Small intestine (tissue), 7 donors: ENCODE data around the gene ASB6. TPM values are rescaled to one million over a fixed set of nuclear protein-coding genes. Genes with fewer than 3 reads are reported as not detected.

Source experiments
- DNase-seq, 2 donors: peaks; one replicate each; pipeline versions ENCODE4 v3.0.0 to v3.0.0-alpha.2; 2013
- FAIRE-seq: peaks from 2 replicates; lab custom pipeline; 2012; peaks lifted over from hg19 to GRCh38; lab: Jason Lieb, UNC
- H3K27ac ChIP-seq, 3 donors: one replicate each; pipeline ENCODE4 v1.5.1; 2013; ENCODE audit warnings: low read length in 2 of 3, mild to moderate bottlenecking in 2 of 3, control low read depth in 1 of 3, inconsistent platforms in 1 of 3, low read depth in 1 of 3, moderate library complexity in 1 of 3
- H3K27me3 ChIP-seq, 3 donors: one replicate each; pipeline ENCODE4 v1.6.1; 2013; ENCODE audit warnings: low read length in 3 of 3, inconsistent platforms in 1 of 3; ENCODE audit not compliant: control insufficient read depth in 3 of 3, insufficient read depth in 3 of 3
- H3K36me3 ChIP-seq, 3 donors: one replicate each; pipeline ENCODE4 v1.6.1; 2013; ENCODE audit warnings: low read length in 3 of 3, inconsistent platforms in 1 of 3, low read depth in 1 of 3, mild to moderate bottlenecking in 1 of 3, moderate library complexity in 1 of 3; ENCODE audit not compliant: control insufficient read depth in 3 of 3, insufficient read depth in 2 of 3
- H3K4me1 ChIP-seq, 3 donors: one replicate each; pipeline ENCODE4 v1.6.1; 2013; ENCODE audit warnings: low read length in 2 of 3, inconsistent platforms in 1 of 3, low read depth in 1 of 3, mild to moderate bottlenecking in 1 of 3, moderate library complexity in 1 of 3; ENCODE audit not compliant: control insufficient read depth in 3 of 3, insufficient read depth in 2 of 3
- H3K4me3 ChIP-seq, 3 donors: one replicate each; pipeline ENCODE4 v1.5.1; 2013; ENCODE audit warnings: low read length in 3 of 3, control low read depth in 1 of 3, inconsistent platforms in 1 of 3, low read depth in 1 of 3, mild to moderate bottlenecking in 1 of 3, moderate library complexity in 1 of 3
- H3K9me3 ChIP-seq, 2 donors: one replicate each; pipeline ENCODE4 v1.6.1; 2013; ENCODE audit warnings: low read depth in 1 of 2, low read length in 1 of 2; ENCODE audit not compliant: control insufficient read depth in 2 of 2, insufficient read depth in 1 of 2
- WGBS, 3 donors: extraction: QIAGEN DNeasy Blood & Tissue Kit; methylation state at CpG; one replicate each; pipeline ENCODE4 v1.1.7; 2013; 5-methylcytosine and 5-hydroxymethylcytosine counted together
- polyA plus RNA-seq, 4 donors: library from polyadenylated mRNA; stranded (reverse) in 3 of 4; unstranded in 1 of 4; fragments of 200-250 nt in 3 of 4; fragments of 120-200 nt in 1 of 4; gene quantifications; one replicate each; pipeline versions ENCODE4 v1.2.1 to v1.2.3, GENCODE V29; 2013
- donor health status: healthy with polysubstance abuse.
- donor health status: control.
- donor health status: control.
- donor health status: Bipolar disorder and iron deficiency.
- donor health status: healthy.

The ASB6 gene
- polyA plus RNA-seq, 4 donors: 11.9 to 14.9 (median 13.8) TPM

DNA sequence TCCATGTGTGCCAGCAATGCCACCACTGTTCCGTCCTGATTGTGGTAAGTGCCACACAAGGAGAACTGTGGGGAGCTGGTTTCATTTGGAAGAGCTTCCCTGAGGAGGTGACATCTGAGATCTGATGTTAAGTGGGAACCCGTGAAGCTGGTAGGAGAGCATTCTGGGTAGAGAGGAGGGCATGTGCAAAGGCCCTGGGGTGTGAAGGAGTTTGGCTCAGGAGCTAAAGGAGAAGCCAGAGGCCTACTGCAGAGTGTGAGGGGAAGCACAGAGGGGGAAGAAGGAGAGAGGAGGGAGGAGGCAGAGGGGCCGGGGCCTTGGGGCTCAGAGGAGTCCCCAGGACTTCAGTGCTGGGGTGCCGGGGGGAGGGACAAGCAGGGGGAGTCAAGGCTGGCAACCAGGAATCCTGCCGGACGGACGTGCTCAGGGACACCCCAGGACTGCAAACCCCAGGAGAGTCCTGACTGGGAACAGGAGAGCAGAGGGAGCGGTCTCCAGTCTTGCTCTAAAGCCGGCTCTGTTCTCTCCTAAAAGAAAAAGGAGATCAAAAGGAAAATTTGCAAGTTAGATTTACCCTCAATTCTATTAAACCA lies 40.8 kb downstream of the ASB6 start:
- DNase-seq: no peak
- FAIRE-seq: no peak
- no peak overlapping the region for H3K27ac ChIP-seq

GRCh38 chr9:129598089-129598596 lies 43.8 kb downstream of the ASB6 start:
- Histone ChIP-seq H3K4me3 (peak overlapping the region in 1 of 3 donors; percentile 51), H3K9me3 (no peaks in the 10 kb centered on the region), H3K36me3 (no peaks in the 10 kb centered on the region), H3K27ac (peak overlapping the region in 2 of 3 donors; percentile 48 to 71), H3K4me1 (peaks cover 0 to 20% (median 3%) of the 10 kb centered on the region in 3 donors), H3K27me3 (no peaks in the 10 kb centered on the region)
- FAIRE-seq: no peak
- DNase-seq: no peak
- WGBS, 3 donors: 53 to 57% (median 56%) methylated on average over 14 of the region's 14 CpGs

More for the DNA sequence above, 40.8 kb downstream of the ASB6 start:
- WGBS, 3 donors: 80 to 82% (median 81%) methylated on average over 9 of the region's 9 CpGs
- no peak overlapping the region for H3K4me3 ChIP-seq
- peaks cover 0 to 24% (median 3%) of the 10 kb centered on the region in 3 donors for H3K4me1 ChIP-seq
- no peaks in the 10 kb centered on the region for H3K9me3 ChIP-seq
- no peaks in the 10 kb centered on the region for H3K27me3 ChIP-seq
- no peaks in the 10 kb centered on the region for H3K36me3 ChIP-seq

DNA sequence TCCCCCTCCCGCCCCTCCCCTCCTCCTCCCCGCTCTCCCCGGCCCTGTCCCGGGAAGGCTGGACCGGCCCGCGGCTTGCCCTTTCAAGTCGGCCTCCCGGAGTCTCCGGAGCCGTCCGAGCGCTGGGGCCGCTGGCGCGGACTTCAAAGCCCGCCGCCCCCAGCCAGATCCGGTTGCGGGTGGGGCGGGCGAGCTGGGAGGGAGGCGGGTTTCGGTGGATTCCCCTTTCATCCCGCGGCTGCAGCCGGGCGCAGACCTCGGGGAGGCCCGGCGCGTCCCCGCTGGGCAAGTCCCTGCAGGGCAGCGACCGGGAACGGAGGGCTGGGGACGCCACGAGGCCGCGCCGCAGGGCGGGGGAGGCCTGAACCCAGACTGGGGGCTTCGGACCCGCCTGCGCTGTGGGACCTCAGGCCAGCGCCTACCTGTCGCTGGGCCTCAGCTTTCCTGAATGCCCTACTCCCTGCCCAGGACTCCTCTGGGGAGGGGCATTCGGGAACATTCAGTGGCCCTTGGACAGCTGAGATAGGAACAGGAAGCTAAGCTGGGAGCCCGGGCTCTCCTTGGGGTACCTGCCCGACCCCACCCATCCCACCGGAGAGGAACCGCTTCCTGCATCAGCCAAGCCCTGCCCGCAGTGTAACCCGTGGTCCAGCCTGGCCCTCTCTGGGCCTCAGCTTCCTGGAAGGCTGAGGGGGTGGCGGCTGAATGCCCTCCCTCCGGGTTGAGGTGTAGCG lies 44.4 kb downstream of the ASB6 start:
- FAIRE-seq (no peak), DNase-seq (peak; percentile 45 to 83)
- 0 to 3% (median 2%) methylated on average over 49 to 56 of the region's 57 CpGs for WGBS, 3 donors
- Histone ChIP-seq H3K9me3 (no peaks in the 10 kb centered on the region), H3K4me1 (peaks cover 0 to 20% (median 3%) of the 10 kb centered on the region in 3 donors), H3K4me3 (peak overlapping the region in 2 of 3 donors; percentile 21 to 51), H3K27me3 (no peaks in the 10 kb centered on the region), H3K27ac (peak overlapping the region in 2 of 3 donors; percentile 48 to 71), H3K36me3 (no peaks in the 10 kb centered on the region)

DNA sequence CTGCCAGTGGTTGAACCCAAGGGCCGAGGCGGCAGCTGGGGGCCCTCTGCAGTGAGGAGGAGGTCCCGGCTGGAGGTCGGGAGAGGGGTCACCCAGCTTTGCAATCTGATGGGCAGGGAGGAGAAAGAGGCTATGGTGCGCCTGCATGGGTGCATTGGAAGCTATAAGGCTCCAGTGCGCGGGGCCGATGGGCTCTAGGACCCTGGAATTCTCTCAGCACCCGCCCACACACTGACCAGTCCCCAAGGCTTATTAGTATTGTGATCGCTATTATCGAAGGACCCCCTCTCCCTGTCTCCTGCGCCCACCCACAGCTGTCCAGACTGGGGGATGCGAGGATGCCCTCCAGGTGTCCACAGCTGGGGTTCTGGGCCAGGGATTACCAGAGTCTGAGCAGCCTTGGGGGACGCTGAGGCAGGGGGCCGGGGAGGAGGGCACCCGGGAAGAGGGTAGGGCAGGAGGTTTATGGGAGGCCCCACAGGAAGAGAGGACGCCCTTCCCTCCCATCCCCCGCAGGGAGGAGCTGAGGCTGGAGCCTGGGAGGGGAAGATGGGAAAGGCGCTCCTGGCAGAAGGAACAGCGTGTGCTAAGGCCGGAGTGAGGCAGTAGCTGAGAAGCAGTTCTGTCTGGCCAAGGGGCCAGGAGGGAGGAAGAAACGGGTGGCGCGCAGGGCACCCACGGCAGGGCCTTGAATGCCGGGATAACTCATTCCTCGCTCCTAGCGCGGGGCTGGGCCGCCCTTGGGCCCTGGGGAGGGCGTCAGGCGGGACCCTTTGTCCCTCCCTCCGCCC lies 45.2 kb downstream of the ASB6 start:
- 30 to 53% (median 48%) methylated on average over 18 to 33 of the region's 33 CpGs for WGBS, 3 donors
- no peak for FAIRE-seq

DNA sequence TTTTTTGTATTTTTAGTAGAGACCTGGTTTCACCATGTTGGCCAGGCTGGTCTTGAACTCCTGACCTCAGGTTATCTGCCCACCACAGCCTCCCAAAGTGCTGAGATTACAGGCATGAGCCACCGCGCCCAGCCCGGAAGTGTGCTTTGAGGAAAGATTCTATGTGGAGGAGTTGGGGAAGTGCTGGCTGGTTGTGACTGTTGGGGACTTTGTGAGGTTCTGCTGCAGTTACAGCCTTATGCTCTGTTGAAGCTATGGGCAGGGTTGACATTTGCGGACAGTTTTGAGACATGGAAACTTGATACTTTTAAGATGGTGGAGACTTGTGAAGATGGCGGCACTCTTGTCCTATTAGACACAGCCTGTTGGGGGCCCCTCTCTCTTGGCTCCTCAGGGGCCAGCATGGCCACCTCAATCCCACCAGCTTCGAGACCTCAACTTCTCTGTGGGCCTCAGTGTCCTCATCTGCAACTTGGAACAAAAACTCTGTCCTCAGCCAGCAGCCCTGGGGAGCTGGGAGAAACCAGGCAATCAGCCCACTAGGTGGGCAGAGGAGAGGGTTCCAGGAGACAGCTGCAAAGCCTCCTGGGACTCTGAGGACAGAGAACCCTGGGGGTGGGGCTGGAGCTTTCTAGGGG lies 45.9 kb downstream of the ASB6 start:
- 57 to 68% (median 64%) methylated on average over 6 of the region's 6 CpGs for whole genome bisulfite sequencing, 3 donors
- FAIRE-seq: no peak
- DNase-seq: no peak

More for the DNA sequence above, 45.2 kb downstream of the ASB6 start:
- peak overlapping the region in 2 of 3 donors; percentile 21 to 51 for H3K4me3 ChIP-seq
- no peaks in the 10 kb centered on the region for H3K27me3 ChIP-seq
- H3K4me1 ChIP-seq: peaks cover 0 to 20% (median 3%) of the 10 kb centered on the region in 3 donors
- no peaks in the 10 kb centered on the region for H3K9me3 ChIP-seq
- no peaks in the 10 kb centered on the region for H3K36me3 ChIP-seq
- DNase-seq: peak in 1 of 2 donors; percentile 77
- peak overlapping the region in 2 of 3 donors; percentile 75 for H3K27ac ChIP-seq

DNA sequence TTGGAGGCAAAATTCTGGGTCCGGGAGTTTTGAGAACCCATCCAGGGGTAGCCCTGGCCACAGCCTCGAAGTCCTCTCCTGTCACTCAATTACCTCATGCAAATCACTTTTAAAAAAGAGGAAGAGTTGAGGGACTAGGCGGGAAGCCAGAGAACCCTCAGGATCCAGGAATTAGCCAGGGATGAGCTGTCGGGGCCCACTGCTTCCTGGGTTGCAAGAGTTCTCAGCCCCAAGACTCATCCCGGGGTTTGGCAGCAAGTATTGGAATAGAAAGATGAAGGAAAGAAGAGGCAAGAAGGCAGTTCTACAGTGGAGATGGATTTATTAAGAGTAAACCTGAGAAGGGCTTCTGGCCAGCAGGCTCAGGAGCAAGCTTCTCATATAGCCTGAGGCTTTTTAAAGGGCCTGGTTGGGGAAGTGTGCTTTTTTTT lies 46.6 kb downstream of the ASB6 start:
- peaks cover 0 to 20% (median 3%) of the 10 kb centered on the region in 3 donors for H3K4me1 ChIP-seq
- no peaks in the 10 kb centered on the region for H3K9me3 ChIP-seq
- no peaks in the 10 kb centered on the region for H3K36me3 ChIP-seq
- WGBS, 3 donors: 51 to 58% (median 56%) methylated on average over 5 of the region's 5 CpGs
- no peak for FAIRE-seq
- no peak overlapping the region for H3K4me3 ChIP-seq
- H3K27me3 ChIP-seq: no peaks in the 10 kb centered on the region
- peak overlapping the region in 1 of 3 donors; percentile 24 for H3K27ac ChIP-seq
- DNase-seq: no peak

More for the DNA sequence above, 45.9 kb downstream of the ASB6 start:
- H3K27ac ChIP-seq: peak overlapping the region in 1 of 3 donors; percentile 75
- no peak overlapping the region for H3K4me3 ChIP-seq
- no peaks in the 10 kb centered on the region for H3K36me3 ChIP-seq
- peaks cover 0 to 20% (median 3%) of the 10 kb centered on the region in 3 donors for H3K4me1 ChIP-seq
- no peaks in the 10 kb centered on the region for H3K27me3 ChIP-seq
- no peaks in the 10 kb centered on the region for H3K9me3 ChIP-seq

GRCh38 chr9:129594632-129595031 lies 47.3 kb downstream of the ASB6 start:
- Histone ChIP-seq H3K9me3 (no peaks in the 10 kb centered on the region), H3K4me3 (no peak overlapping the region), H3K4me1 (peaks cover 0 to 20% (median 3%) of the 10 kb centered on the region in 3 donors), H3K27ac (no peak overlapping the region), H3K36me3 (no peaks in the 10 kb centered on the region), H3K27me3 (no peaks in the 10 kb centered on the region)
- no peak for DNase-seq
- 38 to 62% (median 60%) methylated on average over 7 of the region's 7 CpGs for WGBS, 3 donors
- no peak for FAIRE-seq
